Right atrium auricular region (tissue), 2 donors: Measurements from ENCODE around the gene MAN1C1. TPM values are rescaled to one million over a fixed set of nuclear protein-coding genes. Genes with fewer than 3 reads are reported as not detected.
A peak's percentile ranks its signal among the peaks of the same experiment; 100 is the strongest.

Experiments used
- DNase-seq: peaks from one replicate; pipeline ENCODE4 v3.0.0-alpha.2; 2019; ENCODE audit warnings: low spot score
- H3K27ac ChIP-seq, 2 donors: fragments of 200-600 bp; sonication (generic); 1 replicate in 1 of 2; 2 replicates in 1 of 2; pipeline ENCODE4 v1.5.1; 2016 to 2019
- H3K27me3 ChIP-seq, 2 donors: fragments of 200-600 bp; sonication (generic); one replicate each; pipeline versions ENCODE4 v1.5.1 to v1.6.0; 2017 to 2019
- H3K36me3 ChIP-seq: fragments of 200-600 bp; sonication (generic); one replicate; pipeline ENCODE4 v1.5.1; 2016
- H3K4me1 ChIP-seq, 2 donors: fragments of 200-600 bp; sonication (generic); one replicate each; pipeline versions ENCODE4 v1.5.1 to v1.6.0; 2017 to 2019
- H3K4me3 ChIP-seq, 2 donors: fragments of 200-600 bp; sonication (generic); 1 replicate in 1 of 2; 2 replicates in 1 of 2; pipeline ENCODE4 v1.5.1; 2017 to 2019; ENCODE audit warnings: mild to moderate bottlenecking in 1 of 2, moderate library complexity in 1 of 2
- H3K9me3 ChIP-seq, 2 donors: fragments of 200-600 bp; sonication (generic); one replicate each; pipeline ENCODE4 v1.5.1; 2019
- total RNA-seq, 2 donors: library from RNA; depleted of rRNA; stranded (reverse); fragments of >200 nt; gene quantifications; one replicate each; pipeline ENCODE4 v1.1.0, GENCODE V29; 2016
- TF ChIP-seq, protein P1 (sequence below), 2 donors: fragments of 200-600 bp; sonication (generic); IDR thresholded peaks; one replicate each; pipeline ENCODE4 v1.5.1; 2019; ENCODE audit warnings: antibody characterized with exemption in 2 of 2

The MAN1C1 gene
- total RNA-seq, 2 donors from 2014 or later, result 9.4 to 13.6 TPM

DNA sequence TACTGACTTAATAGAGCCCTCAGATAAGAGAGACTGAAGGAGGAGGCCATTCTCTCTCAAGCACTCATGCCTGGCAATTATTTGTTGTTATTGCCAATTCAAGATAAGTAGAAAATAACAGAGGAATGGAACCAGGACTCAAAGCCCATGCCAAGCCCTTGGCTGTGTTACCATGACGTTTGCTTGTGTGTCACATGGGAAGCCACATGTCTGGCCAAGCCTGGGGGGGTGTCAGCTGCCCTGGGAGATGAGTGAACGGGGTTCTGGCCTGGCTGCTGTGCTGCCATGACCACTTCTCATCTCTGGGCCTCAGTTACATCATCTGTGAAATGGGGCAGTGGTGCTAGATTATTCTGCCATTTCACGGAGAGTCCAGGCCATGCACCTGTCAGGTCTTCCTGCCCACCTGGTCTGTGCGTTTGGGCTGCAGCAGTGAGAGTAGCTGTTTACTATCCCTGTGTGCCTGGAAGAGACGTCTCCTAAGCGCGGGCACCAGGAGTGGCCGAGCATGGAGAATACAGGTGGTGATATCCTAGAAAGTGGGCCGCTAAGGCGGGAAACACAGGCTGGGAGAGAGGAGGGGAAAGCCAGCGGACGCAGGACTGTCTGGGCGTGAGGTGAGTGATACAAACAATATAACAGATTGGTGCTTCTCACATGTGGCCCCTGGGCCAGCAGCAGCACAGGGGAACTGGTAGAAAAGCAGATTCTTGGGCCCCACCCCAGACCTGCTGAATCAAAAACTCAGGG lies 67.8 kb downstream of the MAN1C1 start:
- Histone ChIP-seq H3K9me3 (no peaks in the 10 kb centered on the region), H3K4me1 (peaks cover 0 to 23% of the 10 kb centered on the region in 2 donors), H3K27ac (no peak overlapping the region), H3K4me3 (no peak overlapping the region), H3K27me3 (no peaks in the 10 kb centered on the region), H3K36me3 (no peaks in the 10 kb centered on the region)
- DNase-seq, result no peak
- TF ChIP-seq, protein P1, sequence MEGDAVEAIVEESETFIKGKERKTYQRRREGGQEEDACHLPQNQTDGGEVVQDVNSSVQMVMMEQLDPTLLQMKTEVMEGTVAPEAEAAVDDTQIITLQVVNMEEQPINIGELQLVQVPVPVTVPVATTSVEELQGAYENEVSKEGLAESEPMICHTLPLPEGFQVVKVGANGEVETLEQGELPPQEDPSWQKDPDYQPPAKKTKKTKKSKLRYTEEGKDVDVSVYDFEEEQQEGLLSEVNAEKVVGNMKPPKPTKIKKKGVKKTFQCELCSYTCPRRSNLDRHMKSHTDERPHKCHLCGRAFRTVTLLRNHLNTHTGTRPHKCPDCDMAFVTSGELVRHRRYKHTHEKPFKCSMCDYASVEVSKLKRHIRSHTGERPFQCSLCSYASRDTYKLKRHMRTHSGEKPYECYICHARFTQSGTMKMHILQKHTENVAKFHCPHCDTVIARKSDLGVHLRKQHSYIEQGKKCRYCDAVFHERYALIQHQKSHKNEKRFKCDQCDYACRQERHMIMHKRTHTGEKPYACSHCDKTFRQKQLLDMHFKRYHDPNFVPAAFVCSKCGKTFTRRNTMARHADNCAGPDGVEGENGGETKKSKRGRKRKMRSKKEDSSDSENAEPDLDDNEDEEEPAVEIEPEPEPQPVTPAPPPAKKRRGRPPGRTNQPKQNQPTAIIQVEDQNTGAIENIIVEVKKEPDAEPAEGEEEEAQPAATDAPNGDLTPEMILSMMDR (IDR thresholded peaks at IDR 0.05), result no peak

DNA sequence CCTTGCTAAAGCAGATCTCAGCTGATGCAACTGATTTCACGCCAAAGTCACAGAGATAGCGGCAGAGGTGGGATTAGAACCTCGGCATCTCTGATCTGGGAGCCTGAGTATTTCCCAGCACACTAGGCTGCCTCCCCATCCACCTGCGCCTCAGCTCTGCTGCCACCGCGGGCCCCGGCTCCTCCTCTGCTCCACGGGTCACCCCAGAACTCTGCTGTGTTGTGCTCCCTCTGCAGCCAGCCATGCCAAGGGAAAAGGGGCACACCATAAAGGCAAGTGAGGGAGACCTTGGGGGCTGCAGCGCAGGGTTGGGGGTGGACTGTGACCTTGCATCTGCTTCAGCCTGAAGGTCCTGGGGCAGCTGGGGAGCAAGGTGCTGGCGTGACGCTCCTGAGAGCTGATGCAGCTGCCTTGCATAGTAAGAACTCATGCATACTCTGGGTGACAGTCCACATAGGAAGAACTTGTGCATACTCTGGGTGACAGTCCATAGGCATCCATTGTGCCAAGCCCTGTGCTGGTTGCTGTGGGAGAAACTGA lies 68.7 kb downstream of the MAN1C1 start:
- DNase-seq, result no peak
- Histone ChIP-seq H3K27ac (no peak overlapping the region), H3K27me3 (no peaks in the 10 kb centered on the region), H3K9me3 (no peaks in the 10 kb centered on the region), H3K4me1 (peaks cover 0 to 23% of the 10 kb centered on the region in 2 donors), H3K4me3 (no peak overlapping the region), H3K36me3 (no peaks in the 10 kb centered on the region)
- TF ChIP-seq, protein P1 (IDR thresholded peaks at IDR 0.05), result no peak

DNA sequence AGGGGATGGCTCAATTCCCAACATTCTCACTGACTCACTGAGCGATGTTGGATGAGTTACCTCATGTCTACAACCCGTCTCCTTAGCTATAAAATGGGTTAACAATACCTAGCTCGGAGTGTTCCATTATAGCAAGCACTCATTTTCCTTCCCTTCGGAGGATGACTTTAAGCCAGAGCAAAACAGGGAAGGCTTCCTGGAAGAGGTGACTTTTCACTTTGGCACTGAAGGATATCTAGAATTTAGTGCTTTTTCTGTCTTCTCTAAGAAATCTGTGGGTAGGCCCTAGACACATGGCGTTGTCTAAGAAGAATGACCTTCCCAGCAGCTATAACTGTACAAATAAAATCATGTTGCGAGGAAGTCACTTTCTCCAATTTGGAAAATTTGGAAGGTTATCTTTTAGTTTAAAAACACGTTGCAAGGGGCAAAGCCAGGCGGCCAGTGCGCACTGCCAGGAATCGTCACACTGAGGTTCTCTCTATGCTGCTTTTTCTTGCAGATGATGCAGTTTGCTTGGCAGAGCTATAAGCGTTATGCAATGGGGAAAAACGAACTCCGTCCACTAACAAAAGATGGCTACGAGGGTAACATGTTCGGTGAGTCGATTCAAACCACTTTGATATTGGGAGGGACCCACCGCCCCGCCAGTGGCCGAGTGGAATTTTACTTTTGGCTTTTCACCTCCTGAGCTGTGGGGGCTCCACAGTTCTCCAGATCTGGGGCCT lies 69.5 kb downstream of the MAN1C1 start:
- TF ChIP-seq, protein P1 (IDR thresholded peaks at IDR 0.05), result no peak
- H3K36me3 ChIP-seq, result no peaks in the 10 kb centered on the region
- peaks cover 0 to 23% of the 10 kb centered on the region in 2 donors for H3K4me1 ChIP-seq
- no peaks in the 10 kb centered on the region for H3K9me3 ChIP-seq
- no peak overlapping the region for H3K27ac ChIP-seq
- peak; percentile 79 for DNase-seq
- no peaks in the 10 kb centered on the region for H3K27me3 ChIP-seq
- no peak overlapping the region for H3K4me3 ChIP-seq

DNA sequence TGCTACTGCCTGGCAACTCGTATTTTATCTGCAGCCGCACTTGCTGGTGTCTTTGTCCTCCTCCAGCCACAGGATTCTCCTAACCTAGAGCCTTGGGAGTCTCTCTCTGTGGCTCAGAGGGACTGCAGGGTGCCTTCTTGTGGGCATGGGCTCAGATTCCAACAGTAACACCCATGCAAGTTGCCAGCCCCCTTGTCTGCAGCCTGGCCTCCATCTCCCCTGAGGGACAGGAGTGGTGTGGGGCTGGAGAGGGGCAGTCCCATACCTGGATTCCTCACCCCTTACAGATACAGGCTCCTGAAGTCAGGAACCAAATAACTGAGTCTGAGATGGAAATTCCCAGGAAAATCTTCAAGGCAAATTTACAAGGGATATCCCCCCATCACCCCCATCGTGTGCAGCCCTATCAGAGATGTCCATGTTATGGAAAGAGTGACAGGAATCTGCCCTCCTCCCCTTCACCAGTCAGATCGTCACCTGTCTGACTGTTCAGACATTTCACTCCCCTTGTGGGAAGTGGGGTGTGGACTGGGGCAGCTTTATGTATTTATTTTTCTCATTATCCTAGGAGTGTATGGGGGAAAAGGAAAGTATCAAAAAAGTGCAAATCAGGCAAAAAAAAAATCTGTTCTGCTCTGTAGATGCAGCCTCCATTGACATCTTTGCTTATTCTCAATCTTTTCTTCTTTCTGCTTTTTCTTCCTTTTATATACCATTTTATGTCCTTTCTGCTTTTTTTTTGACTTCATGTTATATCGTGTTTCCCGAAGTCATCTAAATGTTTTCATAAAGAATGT lies 70.8 kb downstream of the MAN1C1 start:
- no peak overlapping the region for H3K4me3 ChIP-seq
- H3K9me3 ChIP-seq, result no peaks in the 10 kb centered on the region
- H3K27ac ChIP-seq, result no peak overlapping the region
- no peaks in the 10 kb centered on the region for H3K27me3 ChIP-seq
- TF ChIP-seq, protein P1 (IDR thresholded peaks at IDR 0.05), result no peak
- peaks cover 0 to 23% of the 10 kb centered on the region in 2 donors for H3K4me1 ChIP-seq
- H3K36me3 ChIP-seq, result no peaks in the 10 kb centered on the region
- no peak for DNase-seq

DNA sequence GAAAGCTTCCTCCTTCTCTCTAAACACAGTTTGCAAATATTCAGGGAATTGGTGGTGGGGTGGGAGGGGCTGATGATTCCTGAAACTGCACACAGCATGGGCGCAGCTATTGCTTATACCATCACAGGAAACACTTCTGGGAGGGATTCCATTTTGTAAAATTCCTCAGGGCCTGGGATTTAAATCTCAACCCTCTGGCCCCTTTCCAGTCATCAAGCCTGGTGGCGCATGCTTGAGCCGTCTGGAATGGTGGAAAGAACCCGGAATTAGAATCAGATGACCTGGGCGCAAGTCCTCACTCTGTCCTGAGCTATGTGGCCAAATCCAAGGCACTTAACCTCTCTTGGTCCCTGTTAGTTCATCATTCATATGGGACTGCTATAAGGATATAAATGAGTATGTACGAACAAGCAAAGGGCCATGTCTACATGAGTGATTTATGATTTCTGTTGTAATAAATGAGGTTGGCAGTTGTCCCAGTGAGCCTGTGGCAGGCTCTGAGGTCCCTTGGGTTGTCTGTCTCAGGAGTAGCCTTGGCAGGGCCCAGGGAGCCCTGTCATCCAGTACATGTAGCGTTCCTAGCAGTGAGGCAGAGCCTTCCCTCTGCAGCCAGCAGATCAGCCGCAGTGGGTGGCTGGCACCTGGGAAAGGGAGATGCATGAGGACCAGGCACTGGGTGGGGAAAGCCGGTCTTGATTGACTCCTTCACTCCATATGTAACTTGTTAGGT lies 72.0 kb downstream of the MAN1C1 start:
- Histone ChIP-seq H3K27me3 (no peaks in the 10 kb centered on the region), H3K27ac (peak overlapping the region in 1 of 2 donors; percentile 31), H3K9me3 (no peaks in the 10 kb centered on the region), H3K36me3 (no peaks in the 10 kb centered on the region), H3K4me1 (peaks cover 0 to 21% of the 10 kb centered on the region in 2 donors), H3K4me3 (no peak overlapping the region)
- DNase-seq, result no peak
- TF ChIP-seq, protein P1 (IDR thresholded peaks at IDR 0.05), result no peak
